IPS-18c (cell line): ENCODE data around the gene TNPO3.
"Not testable (repeated sequence)": the region's sequence is repeated elsewhere in the genome, so short reads cannot be mapped to it uniquely, and the experiment has no call there.

Experiments used
- H3K4me3 ChIP-seq: 2 replicates; pipeline ENCODE4 v1.7.0; 2013; ENCODE audit warnings: low read depth, mild to moderate bottlenecking, low read length, moderate library complexity; ENCODE audit not compliant: insufficient read depth
- H3K9me3 ChIP-seq: one replicate; pipeline ENCODE4 v1.6.1; 2013; ENCODE audit warnings: mild to moderate bottlenecking, low read length, moderate library complexity; ENCODE audit not compliant: control insufficient read depth, insufficient read depth

Gene TNPO3

DNA sequence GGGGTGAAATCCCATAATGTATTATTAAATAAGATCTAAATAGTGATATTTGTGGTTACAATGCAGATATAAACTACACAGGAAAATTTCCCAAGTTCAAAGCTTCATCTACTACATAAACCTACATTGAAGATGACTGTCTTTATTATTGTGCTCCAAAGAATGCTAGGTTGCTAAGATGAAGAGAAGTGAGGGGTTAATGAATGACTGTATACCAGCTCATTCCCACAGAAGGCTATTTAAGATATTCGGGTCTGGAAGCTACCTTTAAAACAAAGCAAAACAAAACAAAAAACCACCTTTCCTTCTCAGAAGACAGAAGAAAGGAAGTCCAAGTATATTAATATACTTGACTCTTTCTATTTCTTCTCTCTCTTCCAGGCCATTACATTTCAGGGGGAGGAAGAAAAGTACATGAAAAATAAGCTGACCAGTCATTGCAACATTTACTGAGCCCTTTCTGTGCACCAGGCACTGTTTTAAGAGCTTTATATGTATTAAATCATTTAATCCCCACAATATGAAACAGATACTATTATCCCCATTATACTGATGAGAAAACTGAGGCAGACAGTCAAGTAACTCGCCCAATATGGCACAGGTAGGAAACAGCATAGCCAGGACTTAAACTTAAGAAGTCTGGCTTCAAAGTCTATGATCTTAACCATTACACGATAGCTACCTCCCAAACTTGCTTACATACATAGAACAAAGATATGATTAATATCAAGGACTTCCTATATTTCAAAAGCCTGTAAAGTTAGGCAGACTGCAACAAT, 48.1 kb downstream of the TNPO3 start:
- Histone ChIP-seq H3K9me3 (no peaks in the 10 kb centered on the region), H3K4me3 (no peak overlapping the region)

- H3K4me3 ChIP-seq, result no peak overlapping the region
- H3K9me3 ChIP-seq, result no peaks in the 10 kb centered on the region
Measured at GRCh38 chr7:129005186-129005585, 49.7 kb downstream of the TNPO3 start.

GRCh38 chr7:128997181-128997580, 57.7 kb downstream of the TNPO3 start:
- H3K9me3 ChIP-seq, result no peaks in the 10 kb centered on the region
- no peak overlapping the region for H3K4me3 ChIP-seq

- H3K4me3 ChIP-seq, H3K9me3 ChIP-seq: not testable (repeated sequence)
Measured at GRCh38 chr7:128994560-128994959, 60.4 kb downstream of the TNPO3 start.

GRCh38 chr7:128993419-128993818, 61.5 kb downstream of the TNPO3 start:
- H3K9me3 ChIP-seq, result no peaks in the 10 kb centered on the region
- no peak overlapping the region for H3K4me3 ChIP-seq

- H3K9me3 ChIP-seq, result no peaks in the 10 kb centered on the region
- H3K4me3 ChIP-seq, result no peak overlapping the region
Measured at GRCh38 chr7:128989961-128990360, 65.0 kb downstream of the TNPO3 start.

GRCh38 chr7:128988372-128988771, 66.5 kb downstream of the TNPO3 start:
- H3K9me3 ChIP-seq, result no peaks in the 10 kb centered on the region
- H3K4me3 ChIP-seq, result no peak overlapping the region

- Histone ChIP-seq H3K9me3 (no peaks in the 10 kb centered on the region), H3K4me3 (no peak overlapping the region)
Measured at GRCh38 chr7:128986609-128987008, 68.3 kb downstream of the TNPO3 start.

- Histone ChIP-seq H3K4me3 (no peak overlapping the region), H3K9me3 (no peaks in the 10 kb centered on the region)
Measured at GRCh38 chr7:128985660-128986059, 69.3 kb downstream of the TNPO3 start.

DNA sequence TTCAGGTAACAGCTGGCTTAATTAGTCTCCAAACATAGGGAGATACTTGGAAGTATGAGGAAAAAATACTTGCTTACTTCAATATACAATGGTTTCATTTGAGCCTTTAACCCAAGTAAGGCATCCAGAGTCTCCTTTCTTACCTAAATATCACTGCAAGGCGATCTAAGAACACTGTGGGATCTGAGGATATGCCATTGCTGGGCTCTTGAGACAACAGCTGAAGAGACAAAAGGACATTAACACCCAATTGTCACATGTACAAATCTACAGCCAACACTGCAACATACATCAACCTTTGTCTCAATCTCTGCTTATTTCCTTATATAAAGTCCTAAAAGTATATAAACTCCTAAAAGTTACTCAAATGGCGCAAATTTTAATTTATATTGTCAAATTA, 72.8 kb downstream of the TNPO3 start:
- Histone ChIP-seq H3K9me3 (no peaks in the 10 kb centered on the region), H3K4me3 (no peak overlapping the region)

GRCh38 chr7:128974241-128974934, 80.5 kb downstream of the TNPO3 start:
- no peak overlapping the region for H3K4me3 ChIP-seq
- no peaks in the 10 kb centered on the region for H3K9me3 ChIP-seq

GRCh38 chr7:128968624-128969023, 86.3 kb downstream of the TNPO3 start:
- Histone ChIP-seq H3K9me3 (no peaks in the 10 kb centered on the region), H3K4me3 (no peak overlapping the region)

DNA sequence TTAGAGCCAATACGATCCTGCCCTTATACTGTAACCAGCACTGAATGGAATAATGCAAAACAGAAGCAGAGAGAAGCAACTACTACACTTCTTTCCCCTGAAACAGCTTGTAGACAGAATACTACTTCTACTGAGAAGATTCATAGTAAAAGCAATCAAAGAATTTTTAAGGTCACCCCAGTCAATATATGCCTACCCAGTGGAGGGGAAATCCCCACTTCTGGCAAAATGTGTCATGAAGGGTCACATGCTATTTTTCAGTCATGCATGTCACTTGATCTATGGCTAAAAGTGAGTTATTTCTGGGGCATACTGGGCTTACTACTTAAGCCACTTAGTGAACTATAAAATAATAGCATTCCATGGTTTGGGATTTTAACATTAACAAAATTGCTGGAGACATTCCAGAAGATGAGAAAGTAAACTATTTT, 91.6 kb downstream of the TNPO3 start:
- no peaks in the 10 kb centered on the region for H3K9me3 ChIP-seq
- no peak overlapping the region for H3K4me3 ChIP-seq

- H3K4me3 ChIP-seq, result no peak overlapping the region
Measured at GRCh38 chr7:128962899-128963298, 92.0 kb downstream of the TNPO3 start.

GRCh38 chr7:128961030-128961659, 93.8 kb downstream of the TNPO3 start:
- no peaks in the 10 kb centered on the region for H3K9me3 ChIP-seq
- H3K4me3 ChIP-seq, result no peak overlapping the region

More at GRCh38 chr7:128962899-128963298, 92.0 kb downstream of the TNPO3 start:
- H3K9me3 ChIP-seq, result no peaks in the 10 kb centered on the region

GRCh38 chr7:128959296-128959695, 95.6 kb downstream of the TNPO3 start:
- H3K9me3 ChIP-seq, result no peaks in the 10 kb centered on the region
- no peak overlapping the region for H3K4me3 ChIP-seq

DNA sequence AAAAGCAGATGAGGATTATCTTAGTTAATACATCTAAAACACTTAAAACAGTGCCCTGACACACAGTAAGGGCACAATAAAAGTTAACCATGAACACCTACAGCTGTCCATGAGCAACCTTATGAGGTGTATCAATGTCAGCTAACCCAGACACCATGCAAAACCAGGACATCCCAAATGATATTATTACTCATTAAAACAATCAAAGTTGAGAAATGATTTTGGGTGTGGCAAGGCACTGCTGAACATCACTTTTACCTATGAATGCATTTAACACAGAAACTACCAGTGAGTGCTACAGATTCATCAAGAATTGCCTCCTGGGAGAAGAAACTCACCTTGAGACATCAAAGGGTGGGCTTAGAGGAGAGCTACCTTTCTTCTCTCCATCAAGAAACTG, 98.9 kb downstream of the TNPO3 start:
- no peaks in the 10 kb centered on the region for H3K9me3 ChIP-seq
- H3K4me3 ChIP-seq, result no peak overlapping the region
